Stimulated activated memory B cell treated with anti-CD40 and anti-IgM and Interleukin-4, amounts not matched to agents 10 μg/mL and 1 μg/mL and 100 μg/mL, for 72 hours (primary cell): Measurements from ENCODE around the gene FBXL17.

Experiments
- ATAC-seq: fragments of 150-1000 bp; cut with Tn5 transposase; 2 replicates; pipeline ENCODE4 v1.10.0; 2021
- H3K27ac Mint-ChIP-seq: one replicate; pipeline ENCODE4 v1.8.0; 2022; ENCODE audit warnings: mild to moderate bottlenecking, mixed read lengths
- H3K27me3 Mint-ChIP-seq: one replicate; pipeline ENCODE4 v1.8.0; 2022; ENCODE audit warnings: mixed read lengths
- H3K36me3 Mint-ChIP-seq: one replicate; pipeline ENCODE4 v1.8.0; 2022; ENCODE audit warnings: mixed read lengths
- H3K4me1 Mint-ChIP-seq: one replicate; pipeline ENCODE4 v1.8.0; 2022; ENCODE audit warnings: mixed read lengths
- H3K4me3 Mint-ChIP-seq: one replicate; pipeline ENCODE4 v1.8.0; 2022; ENCODE audit warnings: mild to moderate bottlenecking, moderate library complexity, mixed read lengths
- H3K9me3 Mint-ChIP-seq: one replicate; pipeline ENCODE4 v1.8.0; 2022; ENCODE audit warnings: mixed read lengths

FBXL17 gene

GRCh38 chr5:107929080-107929479 lies 452.8 kb downstream of the FBXL17 start:
- no peak overlapping the region for H3K4me3 Mint-ChIP-seq
- no peak overlapping the region for H3K27ac Mint-ChIP-seq
- peaks cover 6% of the 10 kb centered on the region for H3K36me3 Mint-ChIP-seq
- no peaks in the 10 kb centered on the region for H3K9me3 Mint-ChIP-seq
- no peaks in the 10 kb centered on the region for H3K27me3 Mint-ChIP-seq
- no peaks in the 10 kb centered on the region for H3K4me1 Mint-ChIP-seq
- no peak for ATAC-seq

- Mint-ChIP-seq H3K4me1 (no peaks in the 10 kb centered on the region), H3K4me3 (no peak overlapping the region), H3K36me3 (no peaks in the 10 kb centered on the region), H3K9me3 (no peaks in the 10 kb centered on the region), H3K27me3 (no peaks in the 10 kb centered on the region), H3K27ac (no peak overlapping the region)
- no peak for ATAC-seq
Observed at GRCh38 chr5:107926121-107926520, 455.8 kb downstream of the FBXL17 start.

GRCh38 chr5:107925200-107925599 lies 456.7 kb downstream of the FBXL17 start:
- H3K27ac Mint-ChIP-seq, result no peak overlapping the region
- no peaks in the 10 kb centered on the region for H3K9me3 Mint-ChIP-seq
- no peaks in the 10 kb centered on the region for H3K36me3 Mint-ChIP-seq
- H3K27me3 Mint-ChIP-seq, result no peaks in the 10 kb centered on the region
- no peak overlapping the region for H3K4me3 Mint-ChIP-seq
- H3K4me1 Mint-ChIP-seq, result no peaks in the 10 kb centered on the region
- ATAC-seq, result no peak

- H3K4me1 Mint-ChIP-seq, result no peaks in the 10 kb centered on the region
- H3K9me3 Mint-ChIP-seq, result no peaks in the 10 kb centered on the region
- ATAC-seq, result no peak
- H3K27ac Mint-ChIP-seq, result no peak overlapping the region
- H3K4me3 Mint-ChIP-seq, result no peak overlapping the region
- peaks cover 7% of the 10 kb centered on the region for H3K36me3 Mint-ChIP-seq
- no peaks in the 10 kb centered on the region for H3K27me3 Mint-ChIP-seq
Observed at GRCh38 chr5:107919969-107920368, 461.9 kb downstream of the FBXL17 start.

GRCh38 chr5:107919361-107919760 lies 462.5 kb downstream of the FBXL17 start:
- H3K4me3 Mint-ChIP-seq, result no peak overlapping the region
- no peak overlapping the region for H3K27ac Mint-ChIP-seq
- no peaks in the 10 kb centered on the region for H3K9me3 Mint-ChIP-seq
- H3K36me3 Mint-ChIP-seq, result peaks cover 7% of the 10 kb centered on the region
- ATAC-seq, result peak; percentile 31
- H3K27me3 Mint-ChIP-seq, result no peaks in the 10 kb centered on the region
- H3K4me1 Mint-ChIP-seq, result no peaks in the 10 kb centered on the region

- Mint-ChIP-seq H3K27me3 (no peaks in the 10 kb centered on the region), H3K4me1 (no peaks in the 10 kb centered on the region), H3K4me3 (no peak overlapping the region), H3K9me3 (no peaks in the 10 kb centered on the region), H3K27ac (no peak overlapping the region), H3K36me3 (peaks cover 7% of the 10 kb centered on the region)
- ATAC-seq, result no peak
Observed at GRCh38 chr5:107917983-107918382, 463.9 kb downstream of the FBXL17 start.

- no peaks in the 10 kb centered on the region for H3K9me3 Mint-ChIP-seq
- ATAC-seq, result no peak
- H3K4me3 Mint-ChIP-seq, result no peak overlapping the region
- no peaks in the 10 kb centered on the region for H3K4me1 Mint-ChIP-seq
- H3K27ac Mint-ChIP-seq, result no peak overlapping the region
- peaks cover 7% of the 10 kb centered on the region for H3K36me3 Mint-ChIP-seq
- no peaks in the 10 kb centered on the region for H3K27me3 Mint-ChIP-seq
Observed at GRCh38 chr5:107916731-107917725, 464.9 kb downstream of the FBXL17 start.

GRCh38 chr5:107915176-107915812 lies 466.6 kb downstream of the FBXL17 start:
- ATAC-seq, result no peak
- Mint-ChIP-seq H3K27me3 (no peaks in the 10 kb centered on the region), H3K4me3 (no peak overlapping the region), H3K36me3 (peaks cover 7% of the 10 kb centered on the region), H3K4me1 (no peaks in the 10 kb centered on the region), H3K27ac (no peak overlapping the region), H3K9me3 (no peaks in the 10 kb centered on the region)

- Mint-ChIP-seq H3K4me3 (no peak overlapping the region), H3K27me3 (no peaks in the 10 kb centered on the region), H3K27ac (no peak overlapping the region), H3K36me3 (peaks cover 3% of the 10 kb centered on the region), H3K4me1 (no peaks in the 10 kb centered on the region), H3K9me3 (peaks cover 1% of the 10 kb centered on the region)
- ATAC-seq, result no peak
Observed at GRCh38 chr5:107913494-107913893, 468.4 kb downstream of the FBXL17 start.

- Mint-ChIP-seq H3K4me1 (no peaks in the 10 kb centered on the region), H3K27me3 (no peaks in the 10 kb centered on the region), H3K36me3 (peaks cover 28% of the 10 kb centered on the region), H3K27ac (no peak overlapping the region), H3K9me3 (peaks cover 7% of the 10 kb centered on the region), H3K4me3 (no peak overlapping the region)
- ATAC-seq, result no peak
Observed at GRCh38 chr5:107900721-107901120, 481.2 kb downstream of the FBXL17 start.

- no peaks in the 10 kb centered on the region for H3K4me1 Mint-ChIP-seq
Observed at GRCh38 chr5:107894361-107894760, 487.5 kb downstream of the FBXL17 start.

GRCh38 chr5:107893642-107894041 lies 488.3 kb downstream of the FBXL17 start:
- Mint-ChIP-seq H3K27me3 (no peaks in the 10 kb centered on the region), H3K27ac (no peak overlapping the region), H3K36me3 (peaks cover 17% of the 10 kb centered on the region), H3K9me3 (no peaks in the 10 kb centered on the region), H3K4me3 (no peak overlapping the region), H3K4me1 (no peaks in the 10 kb centered on the region)
- no peak for ATAC-seq

More at GRCh38 chr5:107894361-107894760, 487.5 kb downstream of the FBXL17 start:
- ATAC-seq, result no peak
- Mint-ChIP-seq H3K4me3 (no peak overlapping the region), H3K27me3 (no peaks in the 10 kb centered on the region), H3K36me3 (peaks cover 24% of the 10 kb centered on the region), H3K9me3 (peaks cover 4% of the 10 kb centered on the region), H3K27ac (no peak overlapping the region)

GRCh38 chr5:107889387-107889786 lies 492.5 kb downstream of the FBXL17 start:
- no peaks in the 10 kb centered on the region for H3K27me3 Mint-ChIP-seq
- ATAC-seq, result no peak
- H3K27ac Mint-ChIP-seq, result no peak overlapping the region
- no peak overlapping the region for H3K4me3 Mint-ChIP-seq
- H3K4me1 Mint-ChIP-seq, result no peaks in the 10 kb centered on the region
- H3K36me3 Mint-ChIP-seq, result peaks cover 25% of the 10 kb centered on the region
- no peaks in the 10 kb centered on the region for H3K9me3 Mint-ChIP-seq

- Mint-ChIP-seq H3K4me1 (no peaks in the 10 kb centered on the region), H3K9me3 (no peaks in the 10 kb centered on the region), H3K27ac (no peak overlapping the region), H3K27me3 (no peaks in the 10 kb centered on the region), H3K4me3 (no peak overlapping the region), H3K36me3 (peaks cover 25% of the 10 kb centered on the region)
- no peak for ATAC-seq
Observed at GRCh38 chr5:107888541-107888940, 493.4 kb downstream of the FBXL17 start.

GRCh38 chr5:107887166-107887943 lies 494.5 kb downstream of the FBXL17 start:
- Mint-ChIP-seq H3K27ac (no peak overlapping the region), H3K36me3 (peaks cover 25% of the 10 kb centered on the region), H3K9me3 (no peaks in the 10 kb centered on the region), H3K4me3 (no peak overlapping the region), H3K4me1 (no peaks in the 10 kb centered on the region), H3K27me3 (no peaks in the 10 kb centered on the region)
- no peak for ATAC-seq
